GM12865 (cell line): Measurements from ENCODE around the gene OAT.

ENCODE experiments used
- DNase-seq: peaks from one replicate; pipeline ENCODE4 v3.0.0; 2010; ENCODE audit warnings: low read depth
- H3K4me3 ChIP-seq: 2 replicates; pipeline ENCODE4 v1.5.1; 2011; ENCODE audit warnings: mild to moderate bottlenecking, low read depth, low read length, control low read depth
- TF ChIP-seq, protein P1 (sequence below): IDR thresholded peaks from 2 replicates; pipeline ENCODE4 v1.5.1; 2011; ENCODE audit warnings: low read length, control low read depth, low read depth, inconsistent platforms; ENCODE audit not compliant: insufficient read depth; ENCODE audit errors: missing control alignments

OAT gene

DNA sequence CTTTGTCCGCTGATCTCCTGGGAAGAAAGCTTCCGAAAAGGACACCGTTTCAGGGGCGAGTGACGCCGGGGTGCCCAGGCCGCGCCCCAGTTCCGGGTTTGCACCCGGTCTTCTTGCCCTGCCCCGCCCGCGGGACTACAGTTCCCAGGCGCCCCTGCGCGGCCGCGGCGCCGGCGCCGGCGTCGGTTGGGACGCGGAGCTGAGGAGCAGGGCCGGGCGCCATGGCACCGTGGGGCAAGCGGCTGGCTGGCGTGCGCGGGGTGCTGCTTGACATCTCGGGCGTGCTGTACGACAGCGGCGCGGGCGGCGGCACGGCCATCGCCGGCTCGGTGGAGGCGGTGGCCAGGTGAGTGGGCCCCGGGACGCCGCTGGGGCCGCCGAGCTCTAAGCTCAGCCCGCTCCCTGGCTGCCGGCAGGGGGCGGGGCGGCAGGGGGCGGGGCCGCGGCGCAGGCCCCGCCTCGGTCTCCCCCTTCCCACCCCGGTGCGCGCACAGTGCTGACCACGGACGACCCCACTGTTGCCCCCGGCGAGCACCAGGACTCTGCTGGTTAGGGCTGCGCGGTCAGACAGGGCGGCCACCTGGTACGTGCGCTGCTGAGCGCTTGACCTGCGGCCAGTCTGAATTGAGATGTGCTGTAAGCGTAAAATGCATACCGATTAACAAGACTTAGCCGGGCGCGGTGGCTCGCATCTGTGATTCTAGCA lies 43.1 kb upstream of the OAT start, which contains the start of gene LHPP:
Gene LHPP, plus strand, starts transcription at position 182 of the 706 bp plus-strand sequence. Its CDS starts 40 bp downstream, at position 222.
- peak; percentile 88 for DNase-seq
- TF ChIP-seq, protein P1, sequence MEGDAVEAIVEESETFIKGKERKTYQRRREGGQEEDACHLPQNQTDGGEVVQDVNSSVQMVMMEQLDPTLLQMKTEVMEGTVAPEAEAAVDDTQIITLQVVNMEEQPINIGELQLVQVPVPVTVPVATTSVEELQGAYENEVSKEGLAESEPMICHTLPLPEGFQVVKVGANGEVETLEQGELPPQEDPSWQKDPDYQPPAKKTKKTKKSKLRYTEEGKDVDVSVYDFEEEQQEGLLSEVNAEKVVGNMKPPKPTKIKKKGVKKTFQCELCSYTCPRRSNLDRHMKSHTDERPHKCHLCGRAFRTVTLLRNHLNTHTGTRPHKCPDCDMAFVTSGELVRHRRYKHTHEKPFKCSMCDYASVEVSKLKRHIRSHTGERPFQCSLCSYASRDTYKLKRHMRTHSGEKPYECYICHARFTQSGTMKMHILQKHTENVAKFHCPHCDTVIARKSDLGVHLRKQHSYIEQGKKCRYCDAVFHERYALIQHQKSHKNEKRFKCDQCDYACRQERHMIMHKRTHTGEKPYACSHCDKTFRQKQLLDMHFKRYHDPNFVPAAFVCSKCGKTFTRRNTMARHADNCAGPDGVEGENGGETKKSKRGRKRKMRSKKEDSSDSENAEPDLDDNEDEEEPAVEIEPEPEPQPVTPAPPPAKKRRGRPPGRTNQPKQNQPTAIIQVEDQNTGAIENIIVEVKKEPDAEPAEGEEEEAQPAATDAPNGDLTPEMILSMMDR: no peak
- peak within 1 kb of the TSS; percentile 79 for H3K4me3 ChIP-seq

- no peak overlapping the region for H3K4me3 ChIP-seq
- DNase-seq: no peak
- TF ChIP-seq, protein P1: no peak
Observed at GRCh38 chr10:124460144-124460543, 41.4 kb upstream of the OAT start.

DNA sequence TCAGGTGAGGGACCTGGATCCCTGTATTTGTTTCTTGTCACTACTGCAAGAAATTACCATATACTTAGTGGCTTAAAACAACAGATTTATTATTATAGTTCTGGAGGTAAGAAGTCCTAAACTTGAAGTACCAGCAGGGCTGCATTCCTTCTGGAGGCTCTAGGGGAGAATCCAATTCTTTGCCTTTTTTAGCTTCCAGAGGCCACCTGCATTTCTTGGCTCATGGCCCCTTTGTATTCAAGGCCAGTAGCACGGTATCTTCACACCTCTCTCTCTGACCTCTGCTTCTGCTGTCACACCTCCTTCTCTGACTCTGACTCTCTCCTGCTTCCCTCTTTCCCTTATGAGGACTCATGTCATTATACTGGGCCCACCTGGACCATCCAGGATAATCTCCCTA lies 40.7 kb upstream of the OAT start:
- H3K4me3 ChIP-seq: no peak overlapping the region
- TF ChIP-seq, protein P1: no peak
- no peak for DNase-seq

DNA sequence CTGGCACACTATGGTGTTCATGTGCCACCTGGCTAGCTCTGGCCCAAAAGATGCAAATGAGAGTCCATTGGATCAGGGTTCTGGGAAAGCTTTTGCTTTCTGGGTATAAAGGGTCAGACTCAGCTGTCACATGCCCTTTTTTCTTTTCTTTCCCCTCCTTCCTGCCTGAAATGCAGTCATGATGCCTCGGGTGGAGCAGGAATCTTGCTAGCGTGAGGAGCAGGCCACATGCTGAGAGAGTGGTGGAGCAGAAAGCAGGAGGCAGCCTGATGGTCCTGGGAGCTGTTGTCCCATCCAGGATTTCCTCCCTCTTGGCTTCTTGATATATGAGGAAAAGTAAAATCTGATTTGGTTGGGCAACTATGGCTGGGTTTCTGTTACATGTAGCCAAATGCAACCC lies 40.2 kb upstream of the OAT start:
- no peak overlapping the region for H3K4me3 ChIP-seq
- no peak for DNase-seq
- TF ChIP-seq, protein P1: no peak

- H3K4me3 ChIP-seq: no peak overlapping the region
- no peak for DNase-seq
- TF ChIP-seq, protein P1: no peak
Observed at GRCh38 chr10:124458473-124458872, 39.8 kb upstream of the OAT start.

- TF ChIP-seq, protein P1: no peak
- DNase-seq: no peak
- H3K4me3 ChIP-seq: no peak overlapping the region
Observed at GRCh38 chr10:124455441-124455840, 36.7 kb upstream of the OAT start.
